CD4-positive, alpha-beta T cell (primary cell): ENCODE data around the gene MTUS2. TPM values are rescaled to one million over a fixed set of nuclear protein-coding genes. Genes with fewer than 3 reads are reported as not detected.

Source experiments
- ATAC-seq: fragments of 200-7000 bp; cut with Tn5 transposase; one replicate; pipeline ENCODE4 v1.10.0; 2022; ENCODE audit warnings: mild to moderate bottlenecking; ENCODE audit not compliant: poor library complexity
- CTCF ChIA-PET: fragments of 350-600 bp; sonication (Branson Sonifier 250); formaldehyde crosslinking; loops from one replicate; lab custom pipeline; 2021; ENCODE audit warnings: antibody characterized with exemption, inconsistent platforms; lab: Charles Lee
- POLR2A ChIA-PET: fragments of 350-600 bp; sonication (Branson Sonifier 250); formaldehyde crosslinking; loops from one replicate; lab custom pipeline; 2021; ENCODE audit warnings: antibody characterized with exemption, inconsistent platforms; lab: Charles Lee
- DNase-seq, 14 experiments: peaks; one replicate each; pipeline ENCODE4 v3.0.0-alpha.2; 2013 to 2020; ENCODE audit warnings: mixed read lengths in 2 of 14
- H3K27ac ChIP-seq, 2 donors: one replicate each; pipeline versions ENCODE4 v1.5.1 to v1.7.0; 2013; ENCODE audit warnings: low read length in 2 of 2, low read depth in 1 of 2, mild to moderate bottlenecking in 1 of 2
- H3K27me3 ChIP-seq, 2 experiments: 1 replicate in 1 of 2; 2 replicates in 1 of 2; pipeline versions ENCODE4 v1.6.1 to v1.7.0; 2013; ENCODE audit warnings: low read length in 2 of 2, control low read depth in 1 of 2, mild to moderate bottlenecking in 1 of 2, moderate library complexity in 1 of 2; ENCODE audit not compliant: insufficient read depth in 2 of 2, control insufficient read depth in 1 of 2
- H3K36me3 ChIP-seq: one replicate; pipeline ENCODE4 v1.6.1; 2013; ENCODE audit warnings: low read length, control low read depth; ENCODE audit not compliant: insufficient read depth
- H3K4me1 ChIP-seq: one replicate; pipeline ENCODE4 v1.6.1; 2013; ENCODE audit warnings: low read length, control low read depth; ENCODE audit not compliant: insufficient read depth
- H3K4me3 ChIP-seq: one replicate; pipeline ENCODE4 v1.5.1; 2013; ENCODE audit warnings: mild to moderate bottlenecking, low read length, moderate library complexity
- H3K9me3 ChIP-seq, 2 experiments: 1 replicate in 1 of 2; 2 replicates in 1 of 2; pipeline versions ENCODE4 v1.6.1 to v1.7.0; 2013; ENCODE audit warnings: low read length in 2 of 2, mild to moderate bottlenecking in 2 of 2, control low read depth in 1 of 2, moderate library complexity in 1 of 2; ENCODE audit not compliant: control insufficient read depth in 1 of 2, insufficient read depth in 1 of 2
- H3K27ac Mint-ChIP-seq: one replicate; pipeline ENCODE4 v1.8.0; 2020; ENCODE audit warnings: mixed read lengths
- H3K27me3 Mint-ChIP-seq: one replicate; pipeline ENCODE4 v1.8.0; 2021; ENCODE audit warnings: mixed read lengths
- H3K36me3 Mint-ChIP-seq: one replicate; pipeline ENCODE4 v1.8.0; 2021; ENCODE audit warnings: low read depth, mixed read lengths
- H3K4me1 Mint-ChIP-seq: one replicate; pipeline ENCODE4 v1.8.0; 2021; ENCODE audit warnings: low read depth, mixed read lengths
- H3K4me3 Mint-ChIP-seq: one replicate; pipeline ENCODE4 v1.8.0; 2020; ENCODE audit warnings: mild to moderate bottlenecking, mixed read lengths
- H3K9me3 Mint-ChIP-seq: one replicate; pipeline ENCODE4 v1.8.0; 2020; ENCODE audit warnings: mixed read lengths
- CTCF ChIP-seq: fragments of 200-600 bp; IDR thresholded peaks from one replicate; pipeline ENCODE4 v1.8.0; 2022; ENCODE audit warnings: antibody characterized with exemption, mild to moderate bottlenecking
- intact Hi-C, 2 experiments: fragments of 100-400 bp; cut with DNase I in 1 of 2; cut with micrococcal nuclease in 1 of 2; formaldehyde crosslinking; loops; one replicate each; pipeline versions ENCODE4 v1.15.1 to v1.9.0; 2023 to 2025; cut with DNase I, micrococcal nuclease
- total RNA-seq, 174 experiments: library from RNA in 2 of 174; stranded (reverse) in 2 of 174; gene quantifications; one replicate each; pipeline ENCODE4 v1.2.3 and lab custom pipeline; 2021 to 2026

MTUS2 gene
- total RNA-seq, 2 experiments from 2014 or later: 0.38 to 0.81 TPM

GRCh38 chr13:29024783-29025182 lies 204.6 kb downstream of the MTUS2 start:
- peaks cover 13% of the 10 kb centered on the region for H3K4me1 Mint-ChIP-seq
- no peaks in the 10 kb centered on the region for H3K27me3 Mint-ChIP-seq
- CTCF ChIA-PET: no interaction called here

GRCh38 chr13:29028868-29029267 lies 208.7 kb downstream of the MTUS2 start:
- no peak overlapping the region for H3K27ac ChIP-seq
- H3K9me3 ChIP-seq: peaks cover 0 to 9% of the 10 kb centered on the region in 2 experiments
- no peaks in the 10 kb centered on the region for H3K4me1 ChIP-seq
- H3K4me3 ChIP-seq: no peak overlapping the region
- H3K36me3 Mint-ChIP-seq: no peaks in the 10 kb centered on the region
- no peaks in the 10 kb centered on the region for H3K36me3 ChIP-seq
- DNase-seq: no peak
- H3K27ac Mint-ChIP-seq: no peak overlapping the region
- intact Hi-C loops: no loop called here
- ChIA-PET POLR2A (no interaction called here), CTCF (no interaction called here)
- H3K27me3 Mint-ChIP-seq: no peaks in the 10 kb centered on the region
- H3K4me3 Mint-ChIP-seq: no peak overlapping the region
- no peaks in the 10 kb centered on the region for H3K4me1 Mint-ChIP-seq
- H3K9me3 Mint-ChIP-seq: no peaks in the 10 kb centered on the region
- TF ChIP-seq CTCF: no peak
- ATAC-seq: no peak
- no peaks in the 10 kb centered on the region for H3K27me3 ChIP-seq

More at GRCh38 chr13:29024783-29025182, 204.6 kb downstream of the MTUS2 start:
- ATAC-seq (no peak), DNase-seq (no peak)
- POLR2A ChIA-PET: no interaction called here
- Mint-ChIP-seq H3K36me3 (no peaks in the 10 kb centered on the region), H3K4me3 (no peak overlapping the region), H3K27ac (no peak overlapping the region), H3K9me3 (no peaks in the 10 kb centered on the region)
- no peak for TF ChIP-seq CTCF
- H3K4me1 ChIP-seq: peaks cover 4% of the 10 kb centered on the region
- H3K9me3 ChIP-seq: peaks cover 0 to 9% of the 10 kb centered on the region in 2 experiments
- H3K27ac ChIP-seq: no peak overlapping the region
- intact Hi-C loops: no loop called here
- H3K36me3 ChIP-seq: no peaks in the 10 kb centered on the region
- no peaks in the 10 kb centered on the region for H3K27me3 ChIP-seq
- H3K4me3 ChIP-seq: no peak overlapping the region

GRCh38 chr13:29038700-29039099 lies 218.6 kb downstream of the MTUS2 start:
- no peaks in the 10 kb centered on the region for H3K27me3 ChIP-seq
- POLR2A ChIA-PET: no interaction called here
- no peak overlapping the region for H3K27ac ChIP-seq
- peaks cover 0 to 8% of the 10 kb centered on the region in 2 experiments for H3K9me3 ChIP-seq
- no peaks in the 10 kb centered on the region for H3K4me1 ChIP-seq
- no peak overlapping the region for H3K4me3 ChIP-seq
- Mint-ChIP-seq H3K27ac (no peak overlapping the region), H3K4me3 (no peak overlapping the region), H3K4me1 (no peaks in the 10 kb centered on the region), H3K27me3 (no peaks in the 10 kb centered on the region), H3K36me3 (no peaks in the 10 kb centered on the region), H3K9me3 (no peaks in the 10 kb centered on the region)
- TF ChIP-seq CTCF: no peak
- intact Hi-C loops: no loop called here
- DNase-seq (no peak), ATAC-seq (no peak)
- CTCF ChIA-PET: no interaction called here
- H3K36me3 ChIP-seq: no peaks in the 10 kb centered on the region
